ENCODE measurements around the gene CYP4X1.
"Not testable (repeated sequence)": the region's sequence is repeated elsewhere in the genome, so short reads cannot be mapped to it uniquely, and the experiment has no call there.

Gene CYP4X1, protein sequence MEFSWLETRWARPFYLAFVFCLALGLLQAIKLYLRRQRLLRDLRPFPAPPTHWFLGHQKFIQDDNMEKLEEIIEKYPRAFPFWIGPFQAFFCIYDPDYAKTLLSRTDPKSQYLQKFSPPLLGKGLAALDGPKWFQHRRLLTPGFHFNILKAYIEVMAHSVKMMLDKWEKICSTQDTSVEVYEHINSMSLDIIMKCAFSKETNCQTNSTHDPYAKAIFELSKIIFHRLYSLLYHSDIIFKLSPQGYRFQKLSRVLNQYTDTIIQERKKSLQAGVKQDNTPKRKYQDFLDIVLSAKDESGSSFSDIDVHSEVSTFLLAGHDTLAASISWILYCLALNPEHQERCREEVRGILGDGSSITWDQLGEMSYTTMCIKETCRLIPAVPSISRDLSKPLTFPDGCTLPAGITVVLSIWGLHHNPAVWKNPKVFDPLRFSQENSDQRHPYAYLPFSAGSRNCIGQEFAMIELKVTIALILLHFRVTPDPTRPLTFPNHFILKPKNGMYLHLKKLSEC

GRCh38 chr1:47023268-47024140, at the start of gene CYP4X1:
TSS of gene CYP4X1 (plus strand) at chr1:47023669. CDS start at chr1:47023818, 149 bp downstream.
- Histone ChIP-seq H3K27ac (ENCODE audit: low read length) (no peak within 1 kb of the TSS), H3K27me3 (ENCODE audit: low read depth, low read length) (no peaks in the 10 kb centered on the region), H3K36me3 (ENCODE audit: control insufficient read depth in 1 of 2, insufficient read depth in 2 of 2, low read length in 2 of 2) (no peaks in the 10 kb centered on the region), H3K4me3 (ENCODE audit: low read depth in 1 of 2, low read length in 2 of 2) (peak within 1 kb of the TSS in 1 of 2 donors; percentile 59), H3K9me3 (ENCODE audit: control insufficient read depth in 1 of 2, low read length in 2 of 2) (no peaks in the 10 kb centered on the region), H3K4me1 (ENCODE audit: control insufficient read depth in 1 of 2, insufficient read depth in 2 of 2, low read length in 2 of 2) (peaks cover 0 to 10% of the 10 kb centered on the region in 2 donors)

- Histone ChIP-seq H3K4me3 (ENCODE audit: low read depth in 1 of 2, low read length in 2 of 2) (no peak overlapping the region), H3K27ac (ENCODE audit: low read length) (no peak overlapping the region), H3K27me3 (ENCODE audit: low read depth, low read length) (no peaks in the 10 kb centered on the region), H3K9me3 (ENCODE audit: control insufficient read depth in 1 of 2, low read length in 2 of 2) (peaks cover 0 to 3% of the 10 kb centered on the region in 2 donors), H3K4me1 (ENCODE audit: control insufficient read depth in 1 of 2, insufficient read depth in 2 of 2, low read length in 2 of 2) (no peaks in the 10 kb centered on the region), H3K36me3 (ENCODE audit: control insufficient read depth in 1 of 2, insufficient read depth in 2 of 2, low read length in 2 of 2) (no peaks in the 10 kb centered on the region)
Measured at GRCh38 chr1:46983166-46983829, 40.2 kb upstream of the CYP4X1 start.

GRCh38 chr1:46983830-46984586, 39.5 kb upstream of the CYP4X1 start:
- H3K27me3 ChIP-seq (ENCODE audit: low read depth, low read length), result no peaks in the 10 kb centered on the region
- no peaks in the 10 kb centered on the region for H3K4me1 ChIP-seq (ENCODE audit: control insufficient read depth in 1 of 2, insufficient read depth in 2 of 2, low read length in 2 of 2)
- no peaks in the 10 kb centered on the region for H3K36me3 ChIP-seq (ENCODE audit: control insufficient read depth in 1 of 2, insufficient read depth in 2 of 2, low read length in 2 of 2)
- H3K9me3 ChIP-seq (ENCODE audit: control insufficient read depth in 1 of 2, low read length in 2 of 2), result peaks cover 0 to 3% of the 10 kb centered on the region in 2 donors
- no peak overlapping the region for H3K27ac ChIP-seq (ENCODE audit: low read length)
- no peak overlapping the region for H3K4me3 ChIP-seq (ENCODE audit: low read depth in 1 of 2, low read length in 2 of 2)

DNA sequence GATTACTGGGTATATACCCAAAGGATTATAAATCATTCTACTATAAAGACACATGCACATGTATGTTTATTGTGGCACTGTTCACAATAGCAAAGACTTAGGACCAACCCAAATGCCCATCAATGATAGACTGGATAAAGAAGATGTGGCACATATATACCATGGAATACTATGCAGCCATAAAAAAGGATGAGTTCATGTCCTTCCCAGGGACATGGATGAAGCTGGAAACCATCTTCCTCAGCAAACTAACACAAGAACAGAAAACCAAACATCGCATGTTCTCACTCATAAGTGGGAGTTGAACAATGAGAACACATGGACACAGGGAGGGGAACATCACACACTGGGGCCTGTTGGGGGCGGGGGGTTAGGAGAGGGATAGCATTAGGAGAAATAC, 32.9 kb upstream of the CYP4X1 start:
- not testable (repeated sequence) for H3K27me3 ChIP-seq (ENCODE audit: low read depth, low read length); H3K36me3 ChIP-seq (ENCODE audit: control insufficient read depth in 1 of 2, insufficient read depth in 2 of 2, low read length in 2 of 2); H3K9me3 ChIP-seq (ENCODE audit: control insufficient read depth in 1 of 2, low read length in 2 of 2); H3K27ac ChIP-seq (ENCODE audit: low read length); H3K4me3 ChIP-seq (ENCODE audit: low read depth in 1 of 2, low read length in 2 of 2); H3K4me1 ChIP-seq (ENCODE audit: control insufficient read depth in 1 of 2, insufficient read depth in 2 of 2, low read length in 2 of 2)

DNA sequence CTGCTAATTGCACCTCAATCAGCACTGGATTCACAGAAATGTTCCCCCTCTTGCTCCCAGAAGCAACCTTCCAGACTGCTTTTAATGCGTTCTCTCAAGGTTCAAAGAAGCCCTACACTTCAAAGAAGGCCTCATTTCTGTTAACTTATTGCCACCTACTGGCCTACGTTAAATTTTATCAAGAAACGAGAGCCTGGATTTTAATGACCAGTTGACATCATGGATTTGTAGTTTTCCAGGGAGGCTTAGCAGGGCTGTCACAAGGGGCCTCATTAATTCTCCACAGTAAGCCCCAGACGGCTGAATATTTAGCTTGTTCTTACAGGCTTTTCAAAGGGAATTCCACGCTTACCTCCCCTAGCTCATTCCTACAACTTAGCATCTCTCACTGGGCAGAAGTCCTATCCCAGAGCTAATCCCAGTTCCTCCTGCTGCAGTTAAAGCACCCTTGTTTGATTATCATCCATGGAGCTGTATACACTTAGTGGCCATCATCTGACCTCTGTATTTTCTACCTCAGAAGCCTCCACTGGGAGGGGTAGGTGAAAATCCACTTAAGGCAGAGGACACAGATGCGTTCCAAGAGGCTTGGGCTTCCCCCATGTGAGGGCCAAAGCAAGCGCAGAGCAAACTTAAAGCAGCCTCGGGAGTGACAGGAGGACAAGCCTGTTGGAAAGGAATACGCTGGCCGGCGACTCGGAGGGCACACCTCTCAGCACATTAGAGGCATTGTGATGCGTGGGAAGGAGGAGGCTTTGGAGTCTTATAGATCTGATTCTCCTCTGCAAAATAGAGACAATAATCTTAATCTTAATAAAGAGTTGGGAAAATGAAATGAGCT, 32.2 kb upstream of the CYP4X1 start:
- H3K9me3 ChIP-seq (ENCODE audit: control insufficient read depth in 1 of 2, low read length in 2 of 2), result peaks cover 0 to 4% of the 10 kb centered on the region in 2 donors
- no peak overlapping the region for H3K4me3 ChIP-seq (ENCODE audit: low read depth in 1 of 2, low read length in 2 of 2)
- no peaks in the 10 kb centered on the region for H3K36me3 ChIP-seq (ENCODE audit: control insufficient read depth in 1 of 2, insufficient read depth in 2 of 2, low read length in 2 of 2)
- H3K27me3 ChIP-seq (ENCODE audit: low read depth, low read length), result no peaks in the 10 kb centered on the region
- H3K4me1 ChIP-seq (ENCODE audit: control insufficient read depth in 1 of 2, insufficient read depth in 2 of 2, low read length in 2 of 2), result no peaks in the 10 kb centered on the region
- H3K27ac ChIP-seq (ENCODE audit: low read length), result no peak overlapping the region

- Histone ChIP-seq H3K27ac (ENCODE audit: low read length) (no peak overlapping the region), H3K4me1 (ENCODE audit: control insufficient read depth in 1 of 2, insufficient read depth in 2 of 2, low read length in 2 of 2) (no peaks in the 10 kb centered on the region), H3K4me3 (ENCODE audit: low read depth in 1 of 2, low read length in 2 of 2) (no peak overlapping the region), H3K27me3 (ENCODE audit: low read depth, low read length) (no peaks in the 10 kb centered on the region), H3K36me3 (ENCODE audit: control insufficient read depth in 1 of 2, insufficient read depth in 2 of 2, low read length in 2 of 2) (no peaks in the 10 kb centered on the region), H3K9me3 (ENCODE audit: control insufficient read depth in 1 of 2, low read length in 2 of 2) (peaks cover 0 to 4% of the 10 kb centered on the region in 2 donors)
Measured at GRCh38 chr1:46996659-46997281, 26.7 kb upstream of the CYP4X1 start.

DNA sequence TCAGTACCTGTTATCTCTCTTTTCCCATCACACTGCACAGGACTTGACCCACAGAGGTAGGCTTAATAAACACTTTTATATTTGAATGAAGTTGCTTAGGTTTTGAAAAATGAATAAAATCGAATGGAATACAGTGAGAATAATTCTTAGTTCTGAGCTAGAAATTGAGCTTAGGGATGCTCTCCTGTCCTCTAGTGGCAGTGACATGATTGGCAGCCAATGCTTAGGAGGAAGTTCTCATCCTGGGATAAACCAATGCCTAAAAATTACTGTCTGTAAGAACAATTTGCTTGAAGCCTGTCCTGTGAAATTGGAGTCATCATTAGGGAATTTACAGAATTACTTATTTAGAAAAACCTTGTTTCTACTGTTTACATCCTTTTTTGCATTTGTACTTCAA, 21.3 kb upstream of the CYP4X1 start:
- no peaks in the 10 kb centered on the region for H3K36me3 ChIP-seq (ENCODE audit: control insufficient read depth in 1 of 2, insufficient read depth in 2 of 2, low read length in 2 of 2)
- H3K27ac ChIP-seq (ENCODE audit: low read length), result no peak overlapping the region
- H3K4me3 ChIP-seq (ENCODE audit: low read depth in 1 of 2, low read length in 2 of 2), result no peak overlapping the region
- H3K9me3 ChIP-seq (ENCODE audit: control insufficient read depth in 1 of 2, low read length in 2 of 2), result no peaks in the 10 kb centered on the region
- no peaks in the 10 kb centered on the region for H3K4me1 ChIP-seq (ENCODE audit: control insufficient read depth in 1 of 2, insufficient read depth in 2 of 2, low read length in 2 of 2)
- H3K27me3 ChIP-seq (ENCODE audit: low read depth, low read length), result no peaks in the 10 kb centered on the region

GRCh38 chr1:47003896-47004403, 19.5 kb upstream of the CYP4X1 start:
- Histone ChIP-seq H3K4me3 (ENCODE audit: low read depth in 1 of 2, low read length in 2 of 2) (no peak overlapping the region), H3K27ac (ENCODE audit: low read length) (no peak overlapping the region), H3K36me3 (ENCODE audit: control insufficient read depth in 1 of 2, insufficient read depth in 2 of 2, low read length in 2 of 2) (no peaks in the 10 kb centered on the region), H3K27me3 (ENCODE audit: low read depth, low read length) (no peaks in the 10 kb centered on the region), H3K9me3 (ENCODE audit: control insufficient read depth in 1 of 2, low read length in 2 of 2) (no peaks in the 10 kb centered on the region), H3K4me1 (ENCODE audit: control insufficient read depth in 1 of 2, insufficient read depth in 2 of 2, low read length in 2 of 2) (no peaks in the 10 kb centered on the region)

GRCh38 chr1:47006437-47006836, 17.0 kb upstream of the CYP4X1 start:
- not testable (repeated sequence) for H3K4me1 ChIP-seq (ENCODE audit: control insufficient read depth in 1 of 2, insufficient read depth in 2 of 2, low read length in 2 of 2); H3K27me3 ChIP-seq (ENCODE audit: low read depth, low read length); H3K36me3 ChIP-seq (ENCODE audit: control insufficient read depth in 1 of 2, insufficient read depth in 2 of 2, low read length in 2 of 2); H3K9me3 ChIP-seq (ENCODE audit: control insufficient read depth in 1 of 2, low read length in 2 of 2); H3K27ac ChIP-seq (ENCODE audit: low read length); H3K4me3 ChIP-seq (ENCODE audit: low read depth in 1 of 2, low read length in 2 of 2)

Measured in muscle layer of duodenum (tissue), 2 donors.